PFSK-1 (cell line): ENCODE measurements around the gene FERMT2.

Experiments used
- POLR2AphosphoS5 ChIP-seq: IDR thresholded peaks from 2 replicates; pipeline ENCODE4 v1.6.1; 2012; ENCODE audit warnings: low read depth, mild to moderate bottlenecking, control low read depth, low read length, moderate library complexity
- REST ChIP-seq, 2 experiments: IDR thresholded peaks; 2 replicates each; pipeline versions ENCODE4 v1.6.1 to v1.8.0; 2011 to 2012; ENCODE audit warnings: low read depth in 2 of 2, low read length in 2 of 2, control low read depth in 1 of 2, inconsistent platforms in 1 of 2, mild to moderate bottlenecking in 1 of 2, moderate library complexity in 1 of 2; ENCODE audit not compliant: insufficient read depth in 1 of 2
- SIN3A ChIP-seq: IDR thresholded peaks from 2 replicates; pipeline ENCODE4 v1.6.1; 2012; ENCODE audit warnings: mild to moderate bottlenecking, low read length, moderate library complexity, borderline replicate concordance; ENCODE audit not compliant: insufficient read depth
- TAF1 ChIP-seq: IDR thresholded peaks from 2 replicates; pipeline ENCODE4 v1.6.1; 2012; ENCODE audit warnings: low read length, control low read depth, borderline replicate concordance; ENCODE audit not compliant: insufficient read depth

GRCh38 chr14:52919971-52920370, 30.9 kb downstream of the FERMT2 start:
- TF ChIP-seq REST (IDR thresholded peaks at IDR 0.05; ENCODE audit: insufficient read depth in 1 of 2, low read depth in 2 of 2, low read length in 2 of 2) (no peak), POLR2AphosphoS5 (no peak), SIN3A (no peak), TAF1 (no peak)
